Keratinocyte (primary cell): Measurements from ENCODE around the gene PARD3. TPM values are rescaled to one million over a fixed set of nuclear protein-coding genes. Genes with fewer than 3 reads are reported as not detected.

Experiments used
- DNase-seq: peaks from one replicate; pipeline ENCODE4 v3.0.0-alpha.2; 2011; ENCODE audit warnings: low read depth, missing footprints, low spot score
- FAIRE-seq: peaks from 2 replicates; lab custom pipeline; 2011; peaks lifted over from hg19 to GRCh38; lab: Jason Lieb, UNC
- H2AFZ ChIP-seq: 2 replicates; pipeline ENCODE4 v1.6.0; 2012; ENCODE audit warnings: low read length, control low read depth, inconsistent platforms; ENCODE audit not compliant: control insufficient read depth
- H3K27ac ChIP-seq: 2 replicates; pipeline ENCODE4 v1.5.1; 2011; ENCODE audit warnings: low read length; ENCODE audit not compliant: control insufficient read depth, insufficient read depth
- H3K27me3 ChIP-seq: 3 replicates; pipeline ENCODE4 v1.6.0; 2011; ENCODE audit warnings: low read length; ENCODE audit not compliant: control insufficient read depth, insufficient read depth; ENCODE audit errors: extremely low read depth
- H3K36me3 ChIP-seq, 2 experiments: 2 replicates in 1 of 2; 3 replicates in 1 of 2; pipeline ENCODE4 v1.5.1; 2011; ENCODE audit warnings: low read length in 2 of 2, mild to moderate bottlenecking in 1 of 2; ENCODE audit not compliant: control insufficient read depth in 2 of 2, insufficient read depth in 2 of 2; ENCODE audit errors: extremely low read depth in 1 of 2
- H3K4me1 ChIP-seq: 3 replicates; pipeline ENCODE4 v1.5.1; 2011; ENCODE audit warnings: low read length; ENCODE audit not compliant: control insufficient read depth, insufficient read depth; ENCODE audit errors: extremely low read depth
- H3K4me2 ChIP-seq: 3 replicates; pipeline ENCODE4 v1.6.0; 2011; ENCODE audit warnings: low read depth, low read length; ENCODE audit not compliant: control insufficient read depth, insufficient read depth; ENCODE audit errors: extremely low read depth
- H3K4me3 ChIP-seq, 3 experiments: fragments of 200-600 bp in 1 of 3; sonication (generic) in 1 of 3; 2 replicates in 2 of 3; 3 replicates in 1 of 3; pipeline ENCODE4 v1.5.1; 2011 to 2016; ENCODE audit warnings: low read length in 3 of 3, mild to moderate bottlenecking in 3 of 3, control low read depth in 2 of 3, inconsistent platforms in 1 of 3, low read depth in 1 of 3, mixed read lengths in 1 of 3, mixed run types in 1 of 3, moderate library complexity in 1 of 3; ENCODE audit not compliant: control insufficient read depth in 2 of 3, insufficient read depth in 2 of 3; ENCODE audit errors: extremely low read depth in 1 of 3
- H3K79me2 ChIP-seq: 2 replicates; pipeline ENCODE4 v1.6.0; 2012; ENCODE audit warnings: low read length; ENCODE audit not compliant: control insufficient read depth, insufficient read depth
- H3K9ac ChIP-seq: 3 replicates; pipeline ENCODE4 v1.6.0; 2011; ENCODE audit warnings: low read length; ENCODE audit not compliant: control insufficient read depth, insufficient read depth; ENCODE audit errors: extremely low read depth
- H3K9me1 ChIP-seq: 3 replicates; pipeline ENCODE4 v1.6.0; 2011; ENCODE audit warnings: low read length; ENCODE audit not compliant: control insufficient read depth, insufficient read depth; ENCODE audit errors: extremely low read depth
- H3K9me3 ChIP-seq: 2 replicates; pipeline ENCODE4 v1.5.1; 2012; ENCODE audit warnings: low read depth, low read length; ENCODE audit not compliant: control insufficient read depth
- H4K20me1 ChIP-seq: 3 replicates; pipeline ENCODE4 v1.6.0; 2011; ENCODE audit warnings: low read length; ENCODE audit not compliant: control insufficient read depth, insufficient read depth; ENCODE audit errors: extremely low read depth
- EZH2 ChIP-seq: IDR thresholded peaks from one replicate; pipeline ENCODE4 v1.6.1; 2012; ENCODE audit warnings: inconsistent platforms, mild to moderate bottlenecking, low read length, moderate library complexity
- dilution Hi-C: fragments of 300-500 bp; cut with MboI; formaldehyde crosslinking; loops from one replicate; pipeline ENCODE4 v1.7.0; 2020; ENCODE audit warnings: low sequenced_read_pairs; ENCODE audit not compliant: extremely low pct_ligation_motif_present
- polyA plus RNA-seq, 5 experiments: library from polyadenylated mRNA; depleted of rRNA in 3 of 5; stranded (reverse) in 3 of 5; stranded (forward) in 1 of 5; unstranded in 1 of 5; fragments of >200 nt; gene quantifications; 1 replicate in 1 of 5; 2 replicates in 3 of 5; 3 replicates in 1 of 5; pipeline versions ENCODE4 v1.2.1 to v1.2.3, GENCODE V29; 2011 to 2012; ENCODE audit warnings: missing spikeins in 2 of 5, low read depth in 1 of 5, low replicate concordance in 1 of 5
- TF ChIP-seq, protein P1 (sequence below), 3 experiments: IDR thresholded peaks in 1 of 3; conservative IDR thresholded peaks in 1 of 3; optimal IDR thresholded peaks in 1 of 3; 2 replicates in 2 of 3; 3 replicates in 1 of 3; pipeline versions ENCODE3 to v1.5.1; 2011; ENCODE audit warnings: low read length in 3 of 3, mild to moderate bottlenecking in 3 of 3, moderate library complexity in 2 of 3, control low read depth in 1 of 3, inconsistent platforms in 1 of 3; ENCODE audit not compliant: insufficient read depth in 2 of 3; ENCODE audit errors: extremely low read depth in 1 of 3

Gene PARD3
- polyA plus RNA-seq, 1 donor (not counting 4 experiments of a cell fraction or from before 2014, with no cell fraction given) = 46.4 TPM

GRCh38 chr10:34305189-34305588, 509.9 kb downstream of the PARD3 start:
- H3K36me3 ChIP-seq = peaks cover 0 to 1% of the 10 kb centered on the region in 2 experiments
- H3K27ac ChIP-seq = no peak overlapping the region
- no peaks in the 10 kb centered on the region for H4K20me1 ChIP-seq
- peaks cover 6% of the 10 kb centered on the region for H3K4me1 ChIP-seq
- no peaks in the 10 kb centered on the region for H3K9me1 ChIP-seq
- H2AFZ ChIP-seq = no peak overlapping the region
- H3K4me2 ChIP-seq = no peak overlapping the region
- no peaks in the 10 kb centered on the region for H3K27me3 ChIP-seq
- dilution Hi-C loops = no loop called here
- FAIRE-seq (peak; percentile 23), DNase-seq (no peak)
- TF ChIP-seq EZH2 = no peak
- TF ChIP-seq, protein P1, sequence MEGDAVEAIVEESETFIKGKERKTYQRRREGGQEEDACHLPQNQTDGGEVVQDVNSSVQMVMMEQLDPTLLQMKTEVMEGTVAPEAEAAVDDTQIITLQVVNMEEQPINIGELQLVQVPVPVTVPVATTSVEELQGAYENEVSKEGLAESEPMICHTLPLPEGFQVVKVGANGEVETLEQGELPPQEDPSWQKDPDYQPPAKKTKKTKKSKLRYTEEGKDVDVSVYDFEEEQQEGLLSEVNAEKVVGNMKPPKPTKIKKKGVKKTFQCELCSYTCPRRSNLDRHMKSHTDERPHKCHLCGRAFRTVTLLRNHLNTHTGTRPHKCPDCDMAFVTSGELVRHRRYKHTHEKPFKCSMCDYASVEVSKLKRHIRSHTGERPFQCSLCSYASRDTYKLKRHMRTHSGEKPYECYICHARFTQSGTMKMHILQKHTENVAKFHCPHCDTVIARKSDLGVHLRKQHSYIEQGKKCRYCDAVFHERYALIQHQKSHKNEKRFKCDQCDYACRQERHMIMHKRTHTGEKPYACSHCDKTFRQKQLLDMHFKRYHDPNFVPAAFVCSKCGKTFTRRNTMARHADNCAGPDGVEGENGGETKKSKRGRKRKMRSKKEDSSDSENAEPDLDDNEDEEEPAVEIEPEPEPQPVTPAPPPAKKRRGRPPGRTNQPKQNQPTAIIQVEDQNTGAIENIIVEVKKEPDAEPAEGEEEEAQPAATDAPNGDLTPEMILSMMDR (optimal IDR thresholded peaks at IDR 0.05 in 1 of 3, IDR thresholded peaks at IDR 0.05 in 1 of 3, conservative IDR thresholded peaks at IDR 0.05 in 1 of 3; ENCODE audit: extremely low read depth in 1 of 3, insufficient read depth in 2 of 3, low read length in 3 of 3) = peak; percentile 80 to 84 (median 81)
- no peaks in the 10 kb centered on the region for H3K79me2 ChIP-seq
- H3K9ac ChIP-seq = no peak overlapping the region
- no peaks in the 10 kb centered on the region for H3K9me3 ChIP-seq
- H3K4me3 ChIP-seq = no peak overlapping the region

DNA sequence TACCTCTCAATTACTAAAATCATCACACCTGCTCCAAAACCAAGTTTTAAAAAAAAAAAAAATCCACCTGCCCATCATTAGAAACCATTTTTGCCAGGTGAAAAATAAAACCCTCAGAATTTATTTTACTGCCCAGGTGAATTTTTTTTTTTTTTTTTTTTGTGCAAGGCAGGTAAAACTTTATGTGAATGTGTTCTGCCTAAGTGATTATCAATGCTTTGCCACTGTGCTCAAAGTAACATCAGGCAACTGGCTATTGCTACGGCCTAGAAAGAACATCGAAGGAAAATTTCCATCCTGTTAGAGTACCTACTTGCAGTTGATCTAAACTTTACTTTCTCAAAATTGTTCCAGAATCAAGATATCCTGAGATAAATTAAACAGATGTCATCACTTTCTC, 512.1 kb downstream of the PARD3 start:
- DNase-seq = no peak
- Histone ChIP-seq H3K79me2 (no peaks in the 10 kb centered on the region), H3K4me2 (no peak overlapping the region), H3K9me3 (no peaks in the 10 kb centered on the region), H3K27ac (no peak overlapping the region), H2AFZ (no peak overlapping the region), H3K36me3 (peaks cover 0 to 1% of the 10 kb centered on the region in 2 experiments), H3K9ac (no peak overlapping the region), H3K27me3 (no peaks in the 10 kb centered on the region), H3K9me1 (no peaks in the 10 kb centered on the region), H3K4me3 (no peak overlapping the region), H3K4me1 (peaks cover 6% of the 10 kb centered on the region), H4K20me1 (no peaks in the 10 kb centered on the region)
- no peak for TF ChIP-seq EZH2
- TF ChIP-seq, protein P1 (optimal IDR thresholded peaks at IDR 0.05 in 1 of 3, IDR thresholded peaks at IDR 0.05 in 1 of 3, conservative IDR thresholded peaks at IDR 0.05 in 1 of 3; ENCODE audit: extremely low read depth in 1 of 3, insufficient read depth in 2 of 3, low read length in 3 of 3) = no peak
- no peak for FAIRE-seq
- dilution Hi-C loops = no loop called here
